Naive thymus-derived CD4-positive, alpha-beta T cell (primary cell): ENCODE data around the gene ZMAT5. TPM values are rescaled to one million over a fixed set of nuclear protein-coding genes. Genes with fewer than 3 reads are reported as not detected.

Experiments
- ATAC-seq: fragments of 150-1000 bp; cut with Tn5 transposase; 2 replicates; pipeline ENCODE4 v1.10.0; 2021; ENCODE audit warnings: mild to moderate bottlenecking, moderate library complexity
- CTCF ChIA-PET: fragments of 350-600 bp; sonication (Branson Sonifier 250); formaldehyde crosslinking; loops from one replicate; lab custom pipeline; 2021; ENCODE audit warnings: antibody characterized with exemption; lab: Charles Lee
- POLR2A ChIA-PET: fragments of 350-600 bp; sonication (Branson Sonifier 250); formaldehyde crosslinking; loops from one replicate; lab custom pipeline; 2021; ENCODE audit warnings: antibody characterized with exemption, inconsistent platforms; lab: Charles Lee
- DNase-seq, 9 donors: peaks; one replicate each; pipeline versions ENCODE4 v3.0.0 to v3.0.0-alpha.2; 2020 to 2022; ENCODE audit warnings: mixed read lengths in 1 of 9
- H3K27ac ChIP-seq: one replicate; pipeline ENCODE4 v1.7.0; 2013; ENCODE audit warnings: mild to moderate bottlenecking, low read depth, low read length, moderate library complexity
- H3K27me3 ChIP-seq, 2 donors: one replicate each; pipeline ENCODE4 v1.7.0; 2013; ENCODE audit warnings: low read length in 2 of 2, mild to moderate bottlenecking in 2 of 2, moderate library complexity in 2 of 2; ENCODE audit not compliant: control insufficient read depth in 2 of 2, insufficient read depth in 2 of 2
- H3K36me3 ChIP-seq, 3 experiments: 1 replicate in 2 of 3; 2 replicates in 1 of 3; pipeline ENCODE4 v1.7.0; 2013; ENCODE audit warnings: low read length in 3 of 3, mild to moderate bottlenecking in 3 of 3, moderate library complexity in 1 of 3; ENCODE audit not compliant: insufficient read depth in 3 of 3, control insufficient read depth in 2 of 3
- H3K4me1 ChIP-seq, 2 donors: one replicate each; pipeline ENCODE4 v1.7.0; 2013; ENCODE audit warnings: low read length in 2 of 2, mild to moderate bottlenecking in 2 of 2, moderate library complexity in 1 of 2; ENCODE audit not compliant: control insufficient read depth in 2 of 2, insufficient read depth in 2 of 2
- H3K4me3 ChIP-seq: 2 replicates; pipeline ENCODE4 v1.7.0; 2013; ENCODE audit warnings: mild to moderate bottlenecking, low read length
- H3K9me3 ChIP-seq, 3 experiments: 1 replicate in 2 of 3; 2 replicates in 1 of 3; pipeline ENCODE4 v1.7.0; 2013; ENCODE audit warnings: low read length in 3 of 3; ENCODE audit not compliant: control insufficient read depth in 2 of 3
- H3K27ac Mint-ChIP-seq, 9 donors: one replicate each; pipeline ENCODE4 v1.8.0; 2020 to 2022; ENCODE audit warnings: mixed read lengths in 9 of 9, mild to moderate bottlenecking in 8 of 9, moderate library complexity in 5 of 9, inconsistent platforms in 2 of 9
- H3K27me3 Mint-ChIP-seq, 5 donors: one replicate each; pipeline ENCODE4 v1.8.0; 2021 to 2022; ENCODE audit warnings: mixed read lengths in 5 of 5, mild to moderate bottlenecking in 1 of 5
- H3K36me3 Mint-ChIP-seq, 5 donors: one replicate each; pipeline ENCODE4 v1.8.0; 2020 to 2022; ENCODE audit warnings: mixed read lengths in 5 of 5, mild to moderate bottlenecking in 3 of 5, inconsistent platforms in 1 of 5
- H3K4me1 Mint-ChIP-seq, 7 donors: one replicate each; pipeline ENCODE4 v1.8.0; 2020 to 2022; ENCODE audit warnings: mixed read lengths in 7 of 7, mild to moderate bottlenecking in 3 of 7, inconsistent platforms in 1 of 7
- H3K4me3 Mint-ChIP-seq, 10 donors: one replicate each; pipeline ENCODE4 v1.8.0; 2020 to 2022; ENCODE audit warnings: mild to moderate bottlenecking in 10 of 10, mixed read lengths in 10 of 10, moderate library complexity in 6 of 10, inconsistent platforms in 2 of 10
- H3K9me3 Mint-ChIP-seq, 11 donors: one replicate each; pipeline ENCODE4 v1.8.0; 2020 to 2022; ENCODE audit warnings: mixed read lengths in 11 of 11, mild to moderate bottlenecking in 4 of 11, inconsistent platforms in 1 of 11, moderate library complexity in 1 of 11
- intact Hi-C, 2 donors: fragments of 100-400 bp; cut with micrococcal nuclease; formaldehyde crosslinking; loops; one replicate each; pipeline ENCODE4 v1.15.1; 2023
- polyA plus RNA-seq, 2 donors: library from polyadenylated mRNA; unstranded; fragments of 300-500 nt; fragmentation: Illumina TruSeq; gene quantifications; one replicate each; pipeline ENCODE4 v1.2.3, GENCODE V29; 2021
- total RNA-seq, 6 experiments: library from RNA in 5 of 6; stranded (reverse) in 5 of 6; gene quantifications; 1 replicate in 5 of 6; 2 replicates in 1 of 6; pipeline ENCODE4 v1.2.3 and lab custom pipeline; 2021 to 2026

Gene ZMAT5, protein sequence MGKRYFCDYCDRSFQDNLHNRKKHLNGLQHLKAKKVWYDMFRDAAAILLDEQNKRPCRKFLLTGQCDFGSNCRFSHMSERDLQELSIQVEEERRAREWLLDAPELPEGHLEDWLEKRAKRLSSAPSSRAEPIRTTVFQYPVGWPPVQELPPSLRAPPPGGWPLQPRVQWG
- total RNA-seq (10 to 100 TPM; 12.9 to 26.4 (median 14.7) TPM), polyA plus RNA-seq (10 to 100 TPM; 42.7 to 55.0 TPM), total RNA-seq (lab: John Stamatoyannopoulos, UW) (9.6 reads per million, percentile 35 among the genes with 10 or more reads in this experiment)

DNA sequence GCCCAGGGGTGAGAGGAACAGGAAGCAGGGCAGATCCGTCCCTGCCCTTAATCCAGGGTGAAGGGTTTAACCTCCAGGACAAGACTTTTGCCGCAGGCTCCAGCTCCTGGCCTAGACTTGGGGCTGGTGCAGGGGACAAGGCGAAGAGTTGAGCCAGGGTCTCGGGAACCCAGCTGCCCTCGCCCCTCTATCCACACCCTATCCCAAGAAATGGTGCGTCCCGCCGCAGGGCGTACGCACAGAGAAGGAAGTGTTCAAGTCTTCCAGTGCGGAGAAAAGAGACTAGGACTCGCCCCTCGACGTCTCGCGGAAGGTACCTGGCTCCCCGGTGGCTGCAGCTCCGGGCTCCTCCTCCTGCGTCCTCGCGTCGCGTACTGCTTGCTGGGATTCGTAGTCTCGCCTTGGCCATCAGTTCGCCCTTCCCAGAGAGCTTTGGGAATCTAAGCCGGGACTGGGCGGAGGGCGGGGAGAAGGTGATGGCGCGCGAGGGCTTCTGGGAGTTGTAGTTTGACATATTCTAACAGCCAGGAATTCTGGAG is at the start of gene ZMAT5:
ZMAT5 (minus strand) TSS at position 376 of the 539 bp plus-strand sequence. CDS start 18,463 bp downstream, outside the sequence.
- Mint-ChIP-seq H3K36me3 (peaks cover 3 to 14% (median 9%) of the 10 kb centered on the region in 5 donors), H3K9me3 (no peaks in the 10 kb centered on the region), H3K27me3 (no peaks in the 10 kb centered on the region), H3K4me3 (peak within 1 kb of the TSS; percentile 95 to 100 (median 99)), H3K27ac (peak within 1 kb of the TSS; percentile 92 to 99 (median 97)), H3K4me1 (peaks cover 21 to 59% (median 39%) of the 10 kb centered on the region in 7 donors)
- POLR2A ChIA-PET, result interaction anchor here (0.6 to 1.9 kb wide), 4 partner anchors 9 to 399 kb away, joined by 3 to 9 read pairs (median 6); partner anchors contain the start of genes ASCC2 and THOC5
- intact Hi-C loops, result loop anchor here (1.0 to 10.0 kb wide), 19 partner anchors 72 to 1986 kb away; partner anchors contain the start of genes ASCC2 (in 2 of the 2), MTMR3 (in 2 of the 2), NF2 (in 2 of the 2) and AP1B1 (in 1 of the 2)
- Histone ChIP-seq H3K27me3 (no peaks in the 10 kb centered on the region), H3K4me1 (peaks cover 16 to 17% of the 10 kb centered on the region in 2 donors), H3K4me3 (peak within 1 kb of the TSS; percentile 84), H3K9me3 (no peaks in the 10 kb centered on the region), H3K27ac (peak within 1 kb of the TSS; percentile 88), H3K36me3 (peaks cover 0 to 18% (median 3%) of the 10 kb centered on the region in 3 experiments)
- DNase-seq, result peak; percentile 68 to 96 (median 93)
- CTCF ChIA-PET, result interaction anchor here (0.7 to 1.0 kb wide), 2 partner anchors 23 to 238 kb away, joined by 3 to 4 read pairs; no protein-coding TSS in a partner anchor
- peak; percentile 98 for ATAC-seq

DNA sequence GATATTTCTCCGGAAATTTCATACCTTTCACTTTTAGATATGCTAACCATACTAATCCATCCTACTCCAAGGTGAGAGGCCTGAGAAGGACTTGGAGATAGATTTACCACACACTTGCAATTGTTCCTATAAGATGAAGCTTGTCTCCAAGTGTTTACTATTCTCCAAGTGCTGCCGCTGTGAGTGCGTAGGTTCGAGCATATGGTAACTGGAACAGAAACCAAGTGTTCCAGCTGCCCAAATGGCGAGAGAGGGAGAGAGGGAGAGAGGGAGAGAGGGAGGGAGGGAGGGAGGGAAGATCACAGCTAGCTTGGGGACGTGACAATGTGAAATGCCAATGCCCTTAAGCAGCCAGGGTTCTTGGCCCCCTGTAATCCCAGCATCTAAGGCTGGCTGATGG is 49.7 kb upstream of the ZMAT5 start:
- no peak overlapping the region for H3K27ac Mint-ChIP-seq
- H3K4me3 Mint-ChIP-seq, result no peak overlapping the region
- CTCF ChIA-PET, result no interaction called here
- no peak for DNase-seq
- Histone ChIP-seq H3K4me1 (no peaks in the 10 kb centered on the region), H3K36me3 (peaks cover 15 to 98% (median 22%) of the 10 kb centered on the region in 3 experiments), H3K27ac (no peak overlapping the region), H3K27me3 (no peaks in the 10 kb centered on the region), H3K4me3 (no peak overlapping the region), H3K9me3 (no peaks in the 10 kb centered on the region)
- POLR2A ChIA-PET, result no interaction called here
- H3K9me3 Mint-ChIP-seq, result no peaks in the 10 kb centered on the region
- H3K4me1 Mint-ChIP-seq, result peaks cover 0 to 6% (median 0%) of the 10 kb centered on the region in 7 donors
- ATAC-seq, result no peak
- no peaks in the 10 kb centered on the region for H3K27me3 Mint-ChIP-seq
- H3K36me3 Mint-ChIP-seq, result peaks cover 9 to 66% (median 35%) of the 10 kb centered on the region in 5 donors
- intact Hi-C loops, result no loop called here

- ChIA-PET CTCF (no interaction called here), POLR2A (interaction anchor here (0.6 kb wide), 1 partner anchor 233 kb away, joined by 3 read pairs; no protein-coding TSS in a partner anchor)
- Mint-ChIP-seq H3K4me1 (peaks cover 0 to 2% (median 0%) of the 10 kb centered on the region in 7 donors), H3K27ac (no peak overlapping the region), H3K4me3 (no peak overlapping the region), H3K27me3 (no peaks in the 10 kb centered on the region), H3K9me3 (no peaks in the 10 kb centered on the region), H3K36me3 (peaks cover 9 to 66% (median 32%) of the 10 kb centered on the region in 5 donors)
- Histone ChIP-seq H3K4me1 (no peaks in the 10 kb centered on the region), H3K27me3 (no peaks in the 10 kb centered on the region), H3K4me3 (no peak overlapping the region), H3K36me3 (peaks cover 15 to 98% (median 23%) of the 10 kb centered on the region in 3 experiments), H3K9me3 (no peaks in the 10 kb centered on the region), H3K27ac (no peak overlapping the region)
- DNase-seq (no peak), ATAC-seq (no peak)
- intact Hi-C loops, result no loop called here
Measured at GRCh38 chr22:29816128-29816527, 49.3 kb upstream of the ZMAT5 start.

GRCh38 chr22:29815580-29815979 is 48.8 kb upstream of the ZMAT5 start:
- H3K27ac ChIP-seq, result no peak overlapping the region
- H3K9me3 ChIP-seq, result no peaks in the 10 kb centered on the region
- ATAC-seq (no peak), DNase-seq (no peak)
- no peak overlapping the region for H3K27ac Mint-ChIP-seq
- H3K4me3 Mint-ChIP-seq, result no peak overlapping the region
- no peaks in the 10 kb centered on the region for H3K27me3 ChIP-seq
- no peak overlapping the region for H3K4me3 ChIP-seq
- no peaks in the 10 kb centered on the region for H3K27me3 Mint-ChIP-seq
- no peaks in the 10 kb centered on the region for H3K9me3 Mint-ChIP-seq
- H3K4me1 ChIP-seq, result no peaks in the 10 kb centered on the region
- no peaks in the 10 kb centered on the region for H3K4me1 Mint-ChIP-seq
- intact Hi-C loops, result no loop called here
- ChIA-PET POLR2A (interaction anchor here (0.6 kb wide), 1 partner anchor 233 kb away, joined by 3 read pairs; no protein-coding TSS in a partner anchor), CTCF (no interaction called here)
- peaks cover 15 to 96% (median 23%) of the 10 kb centered on the region in 3 experiments for H3K36me3 ChIP-seq
- peaks cover 8 to 65% (median 30%) of the 10 kb centered on the region in 5 donors for H3K36me3 Mint-ChIP-seq

- ChIA-PET POLR2A (no interaction called here), CTCF (no interaction called here)
- ATAC-seq, result no peak
- H3K4me1 ChIP-seq, result no peaks in the 10 kb centered on the region
- H3K4me3 ChIP-seq, result no peak overlapping the region
- no peaks in the 10 kb centered on the region for H3K9me3 ChIP-seq
- H3K27ac ChIP-seq, result no peak overlapping the region
- DNase-seq, result no peak
- H3K27me3 ChIP-seq, result no peaks in the 10 kb centered on the region
- H3K36me3 ChIP-seq, result peaks cover 8 to 90% (median 28%) of the 10 kb centered on the region in 3 experiments
- Mint-ChIP-seq H3K27me3 (no peaks in the 10 kb centered on the region), H3K27ac (no peak overlapping the region), H3K4me1 (no peaks in the 10 kb centered on the region), H3K4me3 (no peak overlapping the region), H3K36me3 (peaks cover 6 to 70% (median 30%) of the 10 kb centered on the region in 5 donors), H3K9me3 (no peaks in the 10 kb centered on the region)
- intact Hi-C loops, result no loop called here
Measured at GRCh38 chr22:29814003-29814402, 47.2 kb upstream of the ZMAT5 start.

- no peak overlapping the region for H3K4me3 Mint-ChIP-seq
- H3K9me3 ChIP-seq, result no peaks in the 10 kb centered on the region
- no peaks in the 10 kb centered on the region for H3K4me1 Mint-ChIP-seq
- ChIA-PET CTCF (no interaction called here), POLR2A (no interaction called here)
- peaks cover 6 to 66% (median 28%) of the 10 kb centered on the region in 5 donors for H3K36me3 Mint-ChIP-seq
- no peak overlapping the region for H3K4me3 ChIP-seq
- no peaks in the 10 kb centered on the region for H3K27me3 Mint-ChIP-seq
- ATAC-seq (no peak), DNase-seq (no peak)
- no peak overlapping the region for H3K27ac ChIP-seq
- no peak overlapping the region for H3K27ac Mint-ChIP-seq
- H3K4me1 ChIP-seq, result no peaks in the 10 kb centered on the region
- H3K27me3 ChIP-seq, result no peaks in the 10 kb centered on the region
- intact Hi-C loops, result no loop called here
- no peaks in the 10 kb centered on the region for H3K9me3 Mint-ChIP-seq
- peaks cover 8 to 86% (median 28%) of the 10 kb centered on the region in 3 experiments for H3K36me3 ChIP-seq
Measured at GRCh38 chr22:29813563-29813962, 46.8 kb upstream of the ZMAT5 start.
